GM19025 (cell line): ENCODE measurements around the gene TMX3.

Experiments
- ATAC-seq: cut with Tn5 transposase; IDR thresholded peaks from one replicate; pipeline ENCODE4 v1.9.1; 2021; ENCODE audit warnings: mild to moderate bottlenecking, low read depth, moderate library complexity; ENCODE audit not compliant: unreplicated experiment

TMX3 gene

GRCh38 chr18:68713796-68714195, 1.1 kb downstream of the TMX3 start:
- ATAC-seq = no peak

DNA sequence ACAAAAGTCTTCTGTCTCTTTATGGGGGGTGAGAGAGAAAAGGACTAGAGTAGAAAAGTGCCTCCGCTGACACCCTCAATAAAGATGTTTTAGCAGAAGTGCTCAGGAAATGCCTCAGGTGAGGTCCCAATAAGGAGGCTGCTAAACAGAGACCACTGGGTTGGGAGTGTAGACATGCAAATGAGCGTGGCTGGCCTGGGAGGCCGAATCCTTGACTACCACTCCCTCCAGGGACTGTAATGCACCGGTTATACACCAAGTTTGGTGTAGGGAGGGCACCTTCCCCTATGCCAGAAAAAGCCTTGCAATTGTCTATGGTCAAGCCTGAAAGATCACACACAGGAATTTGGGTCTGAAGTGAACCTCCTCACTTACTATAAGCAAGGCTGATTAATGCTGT, 1.8 kb downstream of the TMX3 start:
- ATAC-seq = no peak

DNA sequence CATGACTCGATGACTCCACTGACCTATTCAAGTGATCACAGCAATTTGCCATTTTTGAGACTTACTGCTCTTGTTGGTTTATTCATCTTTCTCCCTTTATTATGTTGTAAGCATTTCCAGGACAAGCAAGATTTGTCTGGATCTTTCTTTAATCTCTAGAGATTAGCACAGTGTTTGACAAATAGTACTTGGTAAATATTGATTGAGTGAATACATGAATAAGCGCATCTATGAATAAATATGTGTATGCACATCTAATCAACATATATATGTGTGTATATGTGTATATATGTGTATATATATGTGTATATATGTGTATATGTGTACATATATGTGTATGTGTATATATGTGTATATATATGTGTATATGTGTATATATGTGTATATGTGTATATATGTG, 7.3 kb downstream of the TMX3 start:
- no peak for ATAC-seq

GRCh38 chr18:68705119-68705518, 9.8 kb downstream of the TMX3 start:
- no peak for ATAC-seq

DNA sequence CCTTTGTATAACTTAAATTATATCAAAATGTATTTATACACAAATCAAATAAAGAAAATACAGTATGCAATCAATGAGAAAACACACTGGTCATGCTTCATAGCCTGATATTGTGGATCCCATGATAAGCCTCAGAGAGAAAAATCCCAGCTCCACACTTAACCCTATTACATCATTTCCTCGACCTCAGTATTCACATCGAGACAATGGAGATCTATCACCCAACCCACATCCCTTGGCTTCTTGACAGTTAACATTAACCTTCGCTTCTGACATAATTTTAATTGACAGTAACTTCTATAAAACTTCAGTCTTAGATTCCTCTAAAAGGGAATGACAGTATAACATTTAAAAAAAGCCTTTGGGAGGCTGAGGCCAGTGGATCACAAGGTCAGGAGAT, 11.6 kb downstream of the TMX3 start:
- no peak for ATAC-seq

- no peak for ATAC-seq
These were observed 13.6 kb downstream of the TMX3 start for GRCh38 chr18:68701353-68701752.

DNA sequence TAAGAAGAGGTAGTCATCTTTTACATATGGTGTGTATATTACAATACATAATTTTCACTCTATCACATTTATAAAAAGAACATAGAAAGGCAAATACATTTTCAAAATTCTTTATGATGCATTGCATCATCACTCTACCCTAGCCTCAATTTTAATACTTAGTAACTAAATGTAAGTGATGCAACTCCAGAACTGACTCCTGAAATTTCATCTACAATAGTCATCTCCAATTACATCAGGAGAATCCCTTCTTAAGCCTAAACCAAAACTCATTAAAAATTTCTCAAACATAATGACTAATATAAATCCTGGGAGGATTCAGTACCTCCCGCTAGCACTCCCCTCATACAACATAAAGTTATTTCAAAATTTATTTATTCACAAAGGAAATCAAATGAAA, 15.9 kb downstream of the TMX3 start:
- ATAC-seq = no peak

- no peak for ATAC-seq
These were observed 18.0 kb downstream of the TMX3 start for GRCh38 chr18:68696937-68697336.

DNA sequence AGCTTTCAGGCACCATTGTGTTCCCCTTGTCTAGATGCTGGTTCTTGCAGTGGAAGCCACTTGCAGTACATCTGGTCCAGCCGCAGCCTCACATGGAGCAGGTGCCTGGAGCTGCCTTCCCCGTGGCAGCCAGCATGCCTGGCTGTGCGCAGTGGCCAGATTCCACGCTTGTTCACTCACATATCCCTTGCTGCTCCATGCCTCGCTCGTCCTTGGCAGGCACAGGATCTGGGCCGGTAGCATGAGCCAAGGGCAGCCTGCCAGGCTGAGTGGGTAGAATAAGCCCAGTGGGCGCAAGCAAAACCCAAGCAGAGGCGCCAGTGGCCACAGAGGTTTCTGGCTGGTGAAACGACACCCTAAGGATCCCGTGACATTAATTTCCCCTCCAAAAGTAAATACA, 20.6 kb downstream of the TMX3 start:
- ATAC-seq = no peak

DNA sequence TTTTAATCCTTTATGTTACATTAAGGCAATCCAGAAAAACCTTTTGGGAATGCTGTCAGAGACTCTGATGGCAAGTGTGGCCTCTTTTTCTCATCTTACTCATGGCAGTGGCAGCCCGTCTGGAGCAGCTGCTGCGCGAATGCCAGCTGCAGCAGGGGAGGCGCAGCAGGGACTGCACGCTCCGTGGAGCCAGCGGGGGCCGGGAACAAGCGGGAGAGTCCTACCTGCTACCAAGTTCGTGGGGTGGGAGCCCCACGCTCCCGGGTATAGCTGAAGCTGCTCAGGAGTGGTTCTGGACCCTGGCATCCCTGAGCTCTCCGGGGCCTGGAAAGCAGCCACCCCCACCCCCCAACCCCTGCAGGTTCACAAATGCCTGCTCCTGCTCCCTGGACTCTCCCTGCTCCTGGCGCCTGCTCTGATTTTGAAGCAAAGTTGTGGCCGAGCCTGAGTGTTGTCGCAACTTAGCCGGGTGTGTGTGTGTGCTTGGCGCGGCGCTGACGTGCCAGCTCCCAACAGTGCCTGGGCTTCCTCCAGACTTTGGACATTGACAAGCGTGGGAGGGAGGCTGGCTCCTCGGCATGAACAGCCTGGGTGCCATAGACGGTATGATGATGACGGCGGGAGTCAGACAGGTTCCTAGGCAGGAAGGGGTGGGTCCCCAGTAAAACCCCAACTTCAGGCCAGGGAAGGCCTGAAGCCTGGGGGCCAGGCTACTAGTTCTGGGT, 21.7 kb downstream of the TMX3 start:
- no peak for ATAC-seq

DNA sequence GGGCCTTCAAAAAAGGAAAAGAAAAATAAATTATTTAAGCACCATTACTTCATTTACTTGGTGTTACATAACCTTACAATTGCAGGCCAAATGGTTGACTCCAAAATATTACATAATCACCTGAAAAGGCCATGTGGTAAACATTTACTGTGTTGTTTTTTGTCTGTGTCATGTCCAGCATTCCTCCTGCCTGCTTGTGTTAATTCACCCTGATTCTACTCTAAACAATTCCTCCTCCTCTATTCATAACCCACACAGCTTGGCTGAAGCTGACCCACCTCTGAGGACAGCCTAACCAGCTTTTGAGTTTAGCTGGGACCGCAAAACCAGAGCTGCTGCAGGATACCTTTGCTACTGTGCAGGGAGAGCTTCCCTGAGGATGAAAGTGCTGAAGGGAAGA, 35.4 kb downstream of the TMX3 start:
- ATAC-seq = no peak

DNA sequence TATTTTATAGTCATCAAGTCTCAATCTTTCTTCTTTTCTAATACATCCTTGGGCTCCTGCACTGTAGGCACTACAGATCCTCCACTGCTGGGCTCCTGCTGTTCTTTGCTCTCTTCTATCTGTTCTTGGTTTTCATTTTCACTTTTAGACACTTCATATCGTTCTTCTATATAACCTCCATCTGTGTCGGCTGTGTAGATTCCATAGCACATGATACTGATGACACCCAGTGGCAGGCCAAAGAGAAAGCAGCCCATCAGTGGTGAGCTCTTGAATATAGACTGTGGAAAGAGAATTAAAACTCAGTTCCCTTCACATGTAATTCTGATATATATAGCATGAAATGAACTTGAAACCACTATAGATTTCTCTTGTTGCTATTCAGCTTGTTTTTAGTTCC, 38.0 kb downstream of the TMX3 start:
- ATAC-seq = peak; percentile 96

- no peak for ATAC-seq
These were observed 47.8 kb downstream of the TMX3 start for GRCh38 chr18:68667121-68667520.

DNA sequence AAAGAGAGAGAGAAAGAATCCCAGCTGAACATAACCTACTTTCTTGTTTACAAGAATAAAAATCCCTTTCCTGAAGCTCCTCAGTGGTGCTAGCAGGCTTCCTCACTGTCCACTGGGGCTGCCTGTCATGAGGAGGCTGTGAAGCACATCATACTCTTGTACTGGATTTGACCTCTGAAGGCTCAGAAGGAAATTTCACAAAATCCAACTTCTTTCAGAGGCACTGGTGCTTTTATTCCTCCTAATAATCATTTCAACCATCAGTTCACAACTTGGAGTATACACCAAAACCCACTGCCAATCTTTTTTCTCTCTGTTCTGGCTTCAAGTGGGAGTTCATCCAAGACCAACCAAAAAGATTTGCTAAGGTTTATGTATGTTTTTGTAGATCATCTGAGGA, 48.5 kb downstream of the TMX3 start:
- ATAC-seq = no peak

- no peak for ATAC-seq
These were observed 49.3 kb downstream of the TMX3 start for GRCh38 chr18:68665628-68666027.

DNA sequence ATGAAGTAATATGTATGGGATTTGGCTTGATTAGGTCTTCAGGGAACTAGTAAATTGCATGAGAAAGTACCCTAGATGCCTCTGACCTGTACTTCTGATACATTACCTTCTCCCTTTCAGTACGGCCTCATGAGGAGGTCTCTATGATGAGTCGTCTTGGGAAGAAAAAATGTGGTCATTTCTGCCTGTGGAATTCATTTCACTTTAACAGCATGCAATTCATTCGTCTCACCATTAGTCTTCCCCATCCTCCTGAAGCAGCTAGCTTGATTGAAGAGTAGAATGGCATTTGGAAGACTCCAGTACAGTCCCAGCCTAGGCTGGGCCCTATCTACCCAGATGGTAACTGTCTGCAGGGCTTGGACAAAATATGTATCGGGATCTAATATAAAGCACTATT, 52.2 kb downstream of the TMX3 start:
- no peak for ATAC-seq

GRCh38 chr18:68660354-68661183, 54.3 kb downstream of the TMX3 start:
- no peak for ATAC-seq

GRCh38 chr18:68648191-68648590, 66.7 kb downstream of the TMX3 start:
- no peak for ATAC-seq

GRCh38 chr18:68642003-68642402, 72.9 kb downstream of the TMX3 start:
- ATAC-seq = no peak

DNA sequence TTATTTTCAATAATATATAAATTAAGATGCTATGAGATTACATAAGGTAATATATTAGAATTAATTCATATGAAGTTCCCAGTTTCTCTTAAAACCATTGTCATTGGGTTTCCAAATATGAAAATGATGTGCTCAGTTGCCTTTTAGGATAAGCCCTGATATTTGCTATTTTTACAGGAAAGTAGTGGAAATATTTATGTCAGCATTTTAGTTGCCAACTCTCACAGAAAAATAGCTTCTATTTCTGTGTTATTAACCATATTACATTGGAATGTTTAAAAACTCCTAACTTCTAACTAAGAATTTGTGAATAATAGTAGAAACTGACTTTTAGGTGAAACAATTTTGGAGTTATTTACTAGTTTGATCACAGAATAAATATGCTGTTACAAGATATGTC, 74.0 kb downstream of the TMX3 start:
- no peak for ATAC-seq

GRCh38 chr18:68638613-68639012, 76.3 kb downstream of the TMX3 start:
- ATAC-seq = no peak

- no peak for ATAC-seq
These were observed 87.1 kb downstream of the TMX3 start for GRCh38 chr18:68627812-68628211.
